NCI-H2227 treated with DMSO at 0.1 percent for 48 hours (cell line): Measurements from ENCODE around the gene CEP68.
"Not testable (repeated sequence)": the region's sequence is repeated elsewhere in the genome, so short reads cannot be mapped to it uniquely, and the experiment has no call there.

ENCODE experiments used
- DNase-seq: peaks from one replicate; lab custom pipeline; 2025; lab: John Stamatoyannopoulos, UW

The CEP68 gene

GRCh38 chr2:65081232-65081685 lies 25.0 kb downstream of the CEP68 start:
- DNase-seq: no peak

- DNase-seq: no peak
These were observed 28.9 kb downstream of the CEP68 start for GRCh38 chr2:65085148-65085547.

GRCh38 chr2:65092791-65093190 lies 36.6 kb downstream of the CEP68 start:
- no peak for DNase-seq

- no peak for DNase-seq
These were observed 37.0 kb downstream of the CEP68 start for GRCh38 chr2:65093211-65093610.

- DNase-seq: no peak
These were observed 40.7 kb downstream of the CEP68 start for GRCh38 chr2:65096948-65097347.

GRCh38 chr2:65097844-65098243 lies 41.6 kb downstream of the CEP68 start:
- no peak for DNase-seq

GRCh38 chr2:65098741-65099140 lies 42.5 kb downstream of the CEP68 start:
- DNase-seq: no peak

GRCh38 chr2:65101071-65101470 lies 44.9 kb downstream of the CEP68 start:
- DNase-seq: no peak

GRCh38 chr2:65103013-65103715 lies 46.9 kb downstream of the CEP68 start:
- DNase-seq: no peak

GRCh38 chr2:65107530-65107929 lies 51.3 kb downstream of the CEP68 start:
- DNase-seq: no peak

- no peak for DNase-seq
These were observed 52.6 kb downstream of the CEP68 start for GRCh38 chr2:65108780-65109179.

GRCh38 chr2:65112633-65113032 lies 56.4 kb downstream of the CEP68 start:
- DNase-seq: no peak

GRCh38 chr2:65113229-65113628 lies 57.0 kb downstream of the CEP68 start:
- DNase-seq: no peak

GRCh38 chr2:65113816-65114215 lies 57.6 kb downstream of the CEP68 start:
- no peak for DNase-seq

GRCh38 chr2:65114921-65115320 lies 58.7 kb downstream of the CEP68 start:
- no peak for DNase-seq

- DNase-seq: no peak
These were observed 60.4 kb downstream of the CEP68 start for GRCh38 chr2:65116645-65117044.

- DNase-seq: no peak
These were observed 64.9 kb downstream of the CEP68 start for GRCh38 chr2:65120990-65121693.

- DNase-seq: no peak
These were observed 66.1 kb downstream of the CEP68 start for GRCh38 chr2:65122313-65122712.

GRCh38 chr2:65125457-65125856 lies 69.2 kb downstream of the CEP68 start:
- DNase-seq: not testable (repeated sequence)

GRCh38 chr2:65128297-65129190 lies 72.3 kb downstream of the CEP68 start:
- no peak for DNase-seq

GRCh38 chr2:65129286-65129825 lies 73.1 kb downstream of the CEP68 start:
- DNase-seq: no peak
